Measurements from ENCODE around the gene SMAD3. TPM values are rescaled to one million over a fixed set of nuclear protein-coding genes. Genes with fewer than 3 reads are reported as not detected.

The SMAD3 gene
- total and polyA plus RNA-seq, 2 of the 4 experiments (the other 2 are of a cell fraction) = 71.0 to 177 TPM

DNA sequence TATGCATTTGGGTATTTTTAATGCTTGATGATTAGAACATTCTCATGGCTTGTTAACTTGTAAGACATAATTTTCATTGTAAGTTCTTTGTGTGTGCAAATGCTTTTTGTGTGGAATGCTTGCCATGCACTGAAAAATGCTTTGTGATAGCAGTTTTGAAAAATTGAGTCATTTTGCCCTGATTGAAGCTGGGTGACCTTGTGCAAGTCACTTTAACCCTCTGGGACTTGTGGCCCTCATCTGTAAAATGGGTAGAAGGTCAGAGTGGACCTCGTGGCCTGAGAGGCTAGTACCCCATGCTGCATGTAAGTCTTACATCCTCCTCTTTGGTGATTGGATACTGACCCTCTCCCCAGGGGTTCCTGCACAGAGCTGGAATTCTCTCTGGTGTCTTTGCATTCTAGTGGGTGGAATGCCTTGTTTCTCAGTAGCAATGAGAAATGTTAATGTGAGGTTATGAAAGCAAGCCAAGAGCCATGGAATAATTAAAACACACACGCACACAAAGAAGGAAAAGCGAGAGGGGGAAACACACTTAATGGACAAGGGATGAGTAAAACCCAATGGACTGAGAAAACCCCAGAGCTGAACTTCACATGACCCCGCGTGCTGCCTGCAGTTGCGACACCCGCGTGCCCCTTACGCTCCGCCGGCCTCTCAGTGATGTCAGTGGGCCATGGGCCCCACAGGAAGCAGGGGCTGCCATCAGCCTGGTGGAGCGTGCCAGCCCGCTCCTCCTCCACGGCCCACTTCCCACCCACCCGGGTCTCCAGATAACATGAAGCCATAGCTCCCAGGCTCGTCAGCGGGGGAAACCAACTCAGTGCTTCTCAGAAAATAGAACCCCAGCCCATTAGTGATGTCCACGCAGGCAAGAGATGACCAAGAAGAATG is 44.0 kb downstream of the SMAD3 start (continued):
- TF ChIP-seq, protein P1, sequence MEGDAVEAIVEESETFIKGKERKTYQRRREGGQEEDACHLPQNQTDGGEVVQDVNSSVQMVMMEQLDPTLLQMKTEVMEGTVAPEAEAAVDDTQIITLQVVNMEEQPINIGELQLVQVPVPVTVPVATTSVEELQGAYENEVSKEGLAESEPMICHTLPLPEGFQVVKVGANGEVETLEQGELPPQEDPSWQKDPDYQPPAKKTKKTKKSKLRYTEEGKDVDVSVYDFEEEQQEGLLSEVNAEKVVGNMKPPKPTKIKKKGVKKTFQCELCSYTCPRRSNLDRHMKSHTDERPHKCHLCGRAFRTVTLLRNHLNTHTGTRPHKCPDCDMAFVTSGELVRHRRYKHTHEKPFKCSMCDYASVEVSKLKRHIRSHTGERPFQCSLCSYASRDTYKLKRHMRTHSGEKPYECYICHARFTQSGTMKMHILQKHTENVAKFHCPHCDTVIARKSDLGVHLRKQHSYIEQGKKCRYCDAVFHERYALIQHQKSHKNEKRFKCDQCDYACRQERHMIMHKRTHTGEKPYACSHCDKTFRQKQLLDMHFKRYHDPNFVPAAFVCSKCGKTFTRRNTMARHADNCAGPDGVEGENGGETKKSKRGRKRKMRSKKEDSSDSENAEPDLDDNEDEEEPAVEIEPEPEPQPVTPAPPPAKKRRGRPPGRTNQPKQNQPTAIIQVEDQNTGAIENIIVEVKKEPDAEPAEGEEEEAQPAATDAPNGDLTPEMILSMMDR (conservative IDR thresholded peaks at IDR 0.05; ENCODE audit: low read depth, low read length) = no peak
- TF ChIP-seq CHD1 (IDR thresholded peaks at IDR 0.05; ENCODE audit: low read depth, low read length) (peak; percentile 79; the same call in 1 of the 2 replicates), BHLHE40 (IDR thresholded peaks at IDR 0.05; ENCODE audit: low read depth, low read length) (peak; percentile 99), RFX5 (IDR thresholded peaks at IDR 0.05; ENCODE audit: low read depth, low read length) (no peak)
